HEK293 (cell line): Measurements from ENCODE around the gene RASGRP1.

Experiments used
- CTCF ChIA-PET: fragments of 350-600 bp; formaldehyde crosslinking; extraction: SDS; loops from one replicate; lab custom pipeline; 2021; ENCODE audit warnings: antibody characterized with exemption; lab: Yijun Ruan, JAX
- POLR2A ChIA-PET: fragments of 300-600 bp; formaldehyde crosslinking; extraction: SDS; loops from one replicate; lab custom pipeline; 2020; ENCODE audit warnings: antibody characterized with exemption, inconsistent platforms; lab: Yijun Ruan, JAX
- H3K27ac ChIP-seq: fragments of 200-500 bp; sonication (Bioruptor generic); 2 replicates; pipeline ENCODE4 v1.5.1; 2014; ENCODE audit warnings: low read depth, low read length, control low read depth, inconsistent platforms; ENCODE audit errors: extremely low read depth
- H3K36me3 ChIP-seq, 2 experiments: fragments of 200-500 bp in 1 of 2; sonication (Bioruptor generic) in 1 of 2; 1 replicate in 1 of 2; 2 replicates in 1 of 2; pipeline ENCODE4 v1.5.1; 2014 to 2017; ENCODE audit warnings: inconsistent platforms in 2 of 2, low read length in 2 of 2; ENCODE audit not compliant: control insufficient read depth in 2 of 2, insufficient read depth in 1 of 2
- H3K4me1 ChIP-seq: fragments of 200-500 bp; sonication (Bioruptor generic); 2 replicates; pipeline ENCODE4 v1.5.1; 2014; ENCODE audit warnings: mild to moderate bottlenecking, low read length, inconsistent platforms; ENCODE audit not compliant: control insufficient read depth, insufficient read depth
- H3K4me3 ChIP-seq: 2 replicates; pipeline ENCODE4 v1.5.1; 2011; ENCODE audit warnings: low read depth, mild to moderate bottlenecking, control low read depth, low read length, moderate library complexity
- H3K9me3 ChIP-seq: fragments of 200-500 bp; sonication (Bioruptor generic); 2 replicates; pipeline ENCODE4 v1.5.1; 2014; ENCODE audit warnings: low read depth, low read length, inconsistent platforms; ENCODE audit not compliant: control insufficient read depth, insufficient read depth
- GLI4 ChIP-seq: fragments of 450-650 bp; formaldehyde crosslinking; IDR thresholded peaks from 2 replicates; pipeline ENCODE4 v1.5.1; 2016; ENCODE audit warnings: missing biosample characterization, missing genetic modification characterization
- MYNN ChIP-seq: fragments of 450-650 bp; formaldehyde crosslinking; IDR thresholded peaks from 2 replicates; pipeline ENCODE4 v1.5.1; 2016; ENCODE audit warnings: missing biosample characterization, missing genetic modification characterization, borderline replicate concordance
- SCRT2 ChIP-seq: fragments of 450-650 bp; formaldehyde crosslinking; IDR thresholded peaks from 2 replicates; pipeline ENCODE4 v1.5.1; 2016; ENCODE audit warnings: missing biosample characterization, missing genetic modification characterization
- TRIM28 ChIP-seq: IDR thresholded peaks from 2 replicates; pipeline ENCODE4 v1.6.1; 2011; ENCODE audit warnings: low read length, control low read depth, borderline replicate concordance
- ZFHX2 ChIP-seq: fragments of 450-650 bp; formaldehyde crosslinking; conservative IDR thresholded peaks from 2 replicates; pipeline ENCODE4 v1.5.1; 2016; ENCODE audit warnings: missing biosample characterization, missing genetic modification characterization
- ZFP69B ChIP-seq: fragments of 450-650 bp; formaldehyde crosslinking; IDR thresholded peaks from 2 replicates; pipeline ENCODE4 v1.5.1; 2016; ENCODE audit warnings: missing biosample characterization, missing genetic modification characterization
- ZIC2 ChIP-seq: fragments of 450-650 bp; formaldehyde crosslinking; IDR thresholded peaks from 2 replicates; pipeline ENCODE4 v1.5.1; 2016; ENCODE audit warnings: missing biosample characterization, missing genetic modification characterization
- ZNF10 ChIP-seq: fragments of 450-650 bp; formaldehyde crosslinking; IDR thresholded peaks from 2 replicates; pipeline ENCODE4 v1.5.1; 2017; ENCODE audit warnings: missing biosample characterization, missing genetic modification characterization
- ZNF280D ChIP-seq: fragments of 450-650 bp; formaldehyde crosslinking; IDR thresholded peaks from 2 replicates; pipeline ENCODE4 v1.5.1; 2016; ENCODE audit warnings: missing biosample characterization, missing genetic modification characterization
- ZNF302 ChIP-seq: fragments of 450-650 bp; formaldehyde crosslinking; IDR thresholded peaks from 2 replicates; pipeline ENCODE4 v1.5.1; 2016; ENCODE audit warnings: missing biosample characterization, missing genetic modification characterization, low read depth
- ZNF404 ChIP-seq: fragments of 450-650 bp; formaldehyde crosslinking; IDR thresholded peaks from 2 replicates; pipeline ENCODE4 v1.5.1; 2017; ENCODE audit warnings: missing biosample characterization, missing genetic modification characterization
- ZNF433 ChIP-seq: fragments of 450-650 bp; formaldehyde crosslinking; IDR thresholded peaks from 2 replicates; pipeline ENCODE4 v1.5.1; 2016; ENCODE audit warnings: missing biosample characterization, missing genetic modification characterization, low read depth
- ZNF48 ChIP-seq: fragments of 450-650 bp; formaldehyde crosslinking; IDR thresholded peaks from 2 replicates; pipeline ENCODE4 v1.5.1; 2016; ENCODE audit warnings: missing biosample characterization, missing genetic modification characterization
- ZNF530 ChIP-seq: fragments of 450-650 bp; formaldehyde crosslinking; IDR thresholded peaks from 2 replicates; pipeline ENCODE4 v1.5.1; 2016; ENCODE audit warnings: low read depth, missing biosample characterization, missing genetic modification characterization
- ZNF561 ChIP-seq: fragments of 450-650 bp; IDR thresholded peaks from 2 replicates; pipeline ENCODE4 v1.5.1; 2018; ENCODE audit warnings: missing biosample characterization, missing genetic modification characterization, borderline replicate concordance
- ZNF623 ChIP-seq: fragments of 450-650 bp; formaldehyde crosslinking; IDR thresholded peaks from 2 replicates; pipeline ENCODE4 v1.5.1; 2016; ENCODE audit warnings: missing biosample characterization, missing genetic modification characterization
- ZNF654 ChIP-seq: fragments of 450-650 bp; formaldehyde crosslinking; IDR thresholded peaks from 2 replicates; pipeline ENCODE4 v1.5.1; 2016; ENCODE audit warnings: low read depth, missing biosample characterization, missing genetic modification characterization
- ZNF658 ChIP-seq: fragments of 450-650 bp; formaldehyde crosslinking; IDR thresholded peaks from 2 replicates; pipeline ENCODE4; 2016; ENCODE audit warnings: missing biosample characterization, missing genetic modification characterization
- ZNF768 ChIP-seq: fragments of 450-650 bp; formaldehyde crosslinking; IDR thresholded peaks from 2 replicates; pipeline ENCODE4 v1.5.1; 2018; ENCODE audit warnings: missing biosample characterization, mild to moderate bottlenecking, missing genetic modification characterization
- TF ChIP-seq, protein P1 (sequence below): fragments of 450-650 bp; formaldehyde crosslinking; IDR thresholded peaks from 2 replicates; pipeline ENCODE4 v1.5.1; 2016; ENCODE audit warnings: missing biosample characterization, missing genetic modification characterization

The RASGRP1 gene

DNA sequence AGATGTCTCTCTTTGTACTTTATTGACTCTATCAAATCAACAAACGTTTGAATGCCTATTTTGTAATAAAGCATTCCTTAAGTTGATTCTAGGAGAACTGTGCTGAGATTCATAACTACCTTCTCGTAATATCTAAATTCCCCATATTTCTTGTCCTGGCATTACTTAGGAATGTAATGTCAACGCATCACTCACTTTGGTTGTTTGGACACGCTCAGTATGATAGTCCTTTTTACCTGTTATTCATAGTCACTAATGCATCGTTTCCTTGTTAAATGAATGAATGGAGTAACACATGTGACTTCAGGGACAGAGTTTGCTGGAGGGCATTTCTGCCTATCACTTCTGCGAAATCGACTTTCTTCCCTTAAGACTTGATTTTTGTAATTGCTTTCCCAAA lies 44.1 kb upstream of the RASGRP1 start:
- Histone ChIP-seq H3K4me1 (no peaks in the 10 kb centered on the region), H3K36me3 (no peaks in the 10 kb centered on the region), H3K9me3 (no peaks in the 10 kb centered on the region), H3K4me3 (no peak overlapping the region), H3K27ac (no peak overlapping the region)
- no peak for TF ChIP-seq ZNF433
- TF ChIP-seq ZNF623 = no peak
- no peak for TF ChIP-seq ZNF404 (tag by site-specific recombination)
- TF ChIP-seq ZFHX2 = no peak
- TF ChIP-seq ZNF48 (tag by site-specific recombination) = no peak
- TF ChIP-seq ZNF561 = no peak
- no peak for TF ChIP-seq MYNN (tag by site-specific recombination)
- no peak for TF ChIP-seq ZNF530 (tag by site-specific recombination)
- TF ChIP-seq ZNF658 (tag by site-specific recombination) = no peak
- no peak for TF ChIP-seq SCRT2
- TF ChIP-seq GLI4 (tag by site-specific recombination) = no peak
- TF ChIP-seq ZNF10 (tag by site-specific recombination) = no peak
- no peak for TF ChIP-seq ZFP69B (tag by site-specific recombination)
- no peak for TF ChIP-seq TRIM28
- no peak for TF ChIP-seq ZNF654 (tag by site-specific recombination)
- no peak for TF ChIP-seq ZIC2 (tag by site-specific recombination)
- CTCF ChIA-PET = interaction anchor here (0.8 to 1.2 kb wide), 2 partner anchors 10 to 44 kb away, joined by 3 read pairs; partner anchors contain the start of gene RASGRP1
- POLR2A ChIA-PET = no interaction called here

DNA sequence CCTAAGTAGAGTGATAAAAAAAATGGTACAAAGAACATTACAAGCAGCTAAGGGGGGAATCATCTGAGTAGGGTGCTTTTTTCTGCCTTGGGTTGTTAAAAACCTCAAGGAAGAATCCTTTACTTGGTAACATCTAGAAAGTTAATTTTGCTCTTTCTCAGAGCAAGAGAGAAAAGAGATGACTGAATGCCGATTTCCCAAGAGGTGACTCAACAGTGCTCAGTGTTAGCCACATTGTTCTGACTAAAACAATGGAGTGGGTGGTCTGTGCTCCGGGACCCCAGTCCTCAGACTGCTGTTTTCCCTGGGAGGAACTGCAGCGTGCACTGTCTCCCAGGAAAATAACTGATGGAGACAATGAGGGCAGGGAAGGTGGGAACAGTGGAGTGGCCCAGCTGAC lies 41.1 kb upstream of the RASGRP1 start:
- Histone ChIP-seq H3K9me3 (no peaks in the 10 kb centered on the region), H3K27ac (no peak overlapping the region), H3K36me3 (no peaks in the 10 kb centered on the region), H3K4me1 (no peaks in the 10 kb centered on the region), H3K4me3 (no peak overlapping the region)
- CTCF ChIA-PET = no interaction called here
- POLR2A ChIA-PET = no interaction called here
- TF ChIP-seq, protein P1, sequence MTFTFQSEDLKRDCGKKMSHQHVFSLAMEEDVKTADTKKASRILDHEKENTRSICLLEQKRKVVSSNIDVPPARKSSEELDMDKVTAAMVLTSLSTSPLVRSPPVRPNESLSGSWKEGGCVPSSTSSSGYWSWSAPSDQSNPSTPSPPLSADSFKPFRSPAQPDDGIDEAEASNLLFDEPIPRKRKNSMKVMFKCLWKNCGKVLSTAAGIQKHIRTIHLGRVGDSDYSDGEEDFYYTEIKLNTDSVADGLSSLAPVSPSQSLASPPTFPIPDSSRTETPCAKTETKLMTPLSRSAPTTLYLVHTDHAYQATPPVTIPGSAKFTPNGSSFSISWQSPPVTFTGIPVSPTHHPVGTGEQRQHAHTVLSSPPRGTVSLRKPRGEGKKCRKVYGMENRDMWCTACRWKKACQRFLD (tag by site-specific recombination) = no peak

GRCh38 chr15:38603672-38604071 lies 39.1 kb upstream of the RASGRP1 start:
- Histone ChIP-seq H3K36me3 (no peaks in the 10 kb centered on the region), H3K9me3 (no peaks in the 10 kb centered on the region), H3K4me3 (no peak overlapping the region), H3K27ac (no peak overlapping the region), H3K4me1 (no peaks in the 10 kb centered on the region)
- CTCF ChIA-PET = interaction anchor here (1.0 to 1.3 kb wide), 2 partner anchors 40 to 164 kb away, joined by 3 to 4 read pairs; no protein-coding TSS in a partner anchor
- no peak for TF ChIP-seq ZNF302 (tag by site-specific recombination)
- TF ChIP-seq ZNF280D (tag by site-specific recombination) = no peak
- no peak for TF ChIP-seq ZNF768 (tag by site-specific recombination)
- POLR2A ChIA-PET = interaction anchor here (0.6 kb wide), 1 partner anchor 127 kb away, joined by 3 read pairs; no protein-coding TSS in a partner anchor
